CD14-positive monocyte (primary cell): ENCODE measurements around the gene NCBP1. TPM values are rescaled to one million over a fixed set of nuclear protein-coding genes. Genes with fewer than 3 reads are reported as not detected.
"Not testable (repeated sequence)": the region's sequence is repeated elsewhere in the genome, so short reads cannot be mapped to it uniquely, and the experiment has no call there.

Source experiments
- DNase-seq, 3 donors: peaks; one replicate each; pipeline ENCODE4 v3.0.0-alpha.2; 2011 to 2022
- H2AFZ ChIP-seq: 2 replicates; pipeline ENCODE4 v1.6.0; 2012; ENCODE audit warnings: mild to moderate bottlenecking, low read depth, low read length, inconsistent platforms; ENCODE audit not compliant: insufficient read depth, poor library complexity, severe bottlenecking
- H3K27ac ChIP-seq, 2 donors: 1 replicate in 1 of 2; 2 replicates in 1 of 2; pipeline ENCODE4 v1.5.1; 2012 to 2013; ENCODE audit warnings: low read length in 2 of 2, control low read depth in 1 of 2, inconsistent platforms in 1 of 2, low read depth in 1 of 2, mild to moderate bottlenecking in 1 of 2
- H3K27me3 ChIP-seq, 2 donors: one replicate each; pipeline versions ENCODE4 v1.6.0 to v1.6.1; 2011 to 2013; ENCODE audit warnings: low read length in 2 of 2; ENCODE audit not compliant: control insufficient read depth in 2 of 2, insufficient read depth in 2 of 2
- H3K36me3 ChIP-seq, 2 donors: replicated peaks in 1 of 2; 1 replicate in 1 of 2; 2 replicates in 1 of 2; pipeline versions ENCODE4 v1.5.1 to v1.6.1; 2012 to 2013; ENCODE audit warnings: low read length in 2 of 2, control low read depth in 1 of 2, inconsistent platforms in 1 of 2, mild to moderate bottlenecking in 1 of 2; ENCODE audit not compliant: insufficient read depth in 2 of 2, control insufficient read depth in 1 of 2
- H3K4me1 ChIP-seq, 2 donors: 1 replicate in 1 of 2; 2 replicates in 1 of 2; pipeline versions ENCODE4 v1.5.1 to v1.6.1; 2012 to 2013; ENCODE audit warnings: low read length in 2 of 2, control low read depth in 1 of 2, inconsistent platforms in 1 of 2, mild to moderate bottlenecking in 1 of 2, moderate library complexity in 1 of 2; ENCODE audit not compliant: insufficient read depth in 2 of 2, control insufficient read depth in 1 of 2
- H3K4me2 ChIP-seq: replicated peaks from 2 replicates; pipeline ENCODE3; 2012; ENCODE audit warnings: low read length, moderate library complexity, mild to moderate bottlenecking; ENCODE audit not compliant: poor library complexity, severe bottlenecking; ENCODE audit errors: extremely low read depth
- H3K4me3 ChIP-seq, 3 experiments: fragments of 200-600 bp in 1 of 3; sonication (generic) in 1 of 3; replicated peaks in 1 of 3; 1 replicate in 2 of 3; 2 replicates in 1 of 3; pipeline ENCODE4 v1.5.1; 2011 to 2013; ENCODE audit warnings: low read length in 3 of 3, mild to moderate bottlenecking in 3 of 3, control low read depth in 2 of 3, low read depth in 2 of 3, inconsistent platforms in 1 of 3, moderate library complexity in 1 of 3
- H3K79me2 ChIP-seq: 2 replicates; pipeline ENCODE4 v1.6.0; 2012; ENCODE audit warnings: mild to moderate bottlenecking, control low read depth, inconsistent platforms, low read length, moderate library complexity; ENCODE audit not compliant: insufficient read depth
- H3K9ac ChIP-seq: 2 replicates; pipeline ENCODE4 v1.6.0; 2017; ENCODE audit warnings: low read length, mild to moderate bottlenecking; ENCODE audit not compliant: insufficient read depth, poor library complexity, severe bottlenecking
- H3K9me3 ChIP-seq, 2 donors: replicated peaks in 1 of 2; 1 replicate in 1 of 2; 2 replicates in 1 of 2; pipeline versions ENCODE4 v1.5.1 to v1.6.1; 2012 to 2013; ENCODE audit warnings: low read length in 2 of 2, control low read depth in 1 of 2; ENCODE audit not compliant: control insufficient read depth in 1 of 2, insufficient read depth in 1 of 2
- H4K20me1 ChIP-seq: 2 replicates; pipeline ENCODE4 v1.6.0; 2012; ENCODE audit warnings: mild to moderate bottlenecking, low read length, control low read depth, moderate library complexity; ENCODE audit not compliant: insufficient read depth
- H3K27ac Mint-ChIP-seq, 7 donors: one replicate each; pipeline ENCODE4 v1.8.0; 2020; ENCODE audit warnings: mild to moderate bottlenecking in 7 of 7, mixed read lengths in 7 of 7, moderate library complexity in 6 of 7, inconsistent platforms in 2 of 7
- H3K27me3 Mint-ChIP-seq, 3 donors: one replicate each; pipeline ENCODE4 v1.8.0; 2021 to 2022; ENCODE audit warnings: low read depth in 3 of 3, mild to moderate bottlenecking in 3 of 3, mixed read lengths in 3 of 3, moderate library complexity in 3 of 3, inconsistent platforms in 1 of 3
- H3K36me3 Mint-ChIP-seq, 2 donors: one replicate each; pipeline ENCODE4 v1.8.0; 2020; ENCODE audit warnings: mixed read lengths in 2 of 2, inconsistent platforms in 1 of 2, mild to moderate bottlenecking in 1 of 2
- H3K4me1 Mint-ChIP-seq: one replicate; pipeline ENCODE4 v1.8.0; 2020; ENCODE audit warnings: mild to moderate bottlenecking, mixed read lengths
- H3K4me3 Mint-ChIP-seq, 2 donors: one replicate each; pipeline ENCODE4 v1.8.0; 2020; ENCODE audit warnings: mild to moderate bottlenecking in 2 of 2, mixed read lengths in 2 of 2, moderate library complexity in 1 of 2
- H3K9me3 Mint-ChIP-seq, 7 donors: one replicate each; pipeline ENCODE4 v1.8.0; 2020 to 2022; ENCODE audit warnings: mixed read lengths in 7 of 7, mild to moderate bottlenecking in 6 of 7, moderate library complexity in 6 of 7, inconsistent platforms in 2 of 7
- WGBS: methylation state at CpG from one replicate; pipeline ENCODE4 v1.1.5; 2013; ENCODE audit warnings: missing lambda C conversion rate; ENCODE audit not compliant: insufficient coverage; 5-methylcytosine and 5-hydroxymethylcytosine counted together
- intact Hi-C, 2 donors: fragments of 100-400 bp; cut with micrococcal nuclease; formaldehyde crosslinking; loops; one replicate each; pipeline versions ENCODE4 v1.15.0 to v1.15.1; 2023
- polyA plus RNA-seq, 3 donors: library from polyadenylated mRNA; depleted of rRNA in 1 of 3; unstranded in 2 of 3; stranded (reverse) in 1 of 3; fragments of 300-500 nt in 2 of 3; fragments of >200 nt in 1 of 3; fragmentation: Illumina TruSeq in 2 of 3; gene quantifications; 1 replicate in 2 of 3; 2 replicates in 1 of 3; pipeline ENCODE4 v1.2.3, GENCODE V29; 2012 to 2021
- TF ChIP-seq, protein P1 (sequence below): fragments of 200-600 bp; IDR thresholded peaks from one replicate; pipeline ENCODE4 v1.8.0; 2022; ENCODE audit warnings: antibody characterized with exemption, mild to moderate bottlenecking

NCBP1 gene
- polyA plus RNA-seq, 3 donors = 8.9 to 15.8 (median 11.1) TPM

- TF ChIP-seq, protein P1, sequence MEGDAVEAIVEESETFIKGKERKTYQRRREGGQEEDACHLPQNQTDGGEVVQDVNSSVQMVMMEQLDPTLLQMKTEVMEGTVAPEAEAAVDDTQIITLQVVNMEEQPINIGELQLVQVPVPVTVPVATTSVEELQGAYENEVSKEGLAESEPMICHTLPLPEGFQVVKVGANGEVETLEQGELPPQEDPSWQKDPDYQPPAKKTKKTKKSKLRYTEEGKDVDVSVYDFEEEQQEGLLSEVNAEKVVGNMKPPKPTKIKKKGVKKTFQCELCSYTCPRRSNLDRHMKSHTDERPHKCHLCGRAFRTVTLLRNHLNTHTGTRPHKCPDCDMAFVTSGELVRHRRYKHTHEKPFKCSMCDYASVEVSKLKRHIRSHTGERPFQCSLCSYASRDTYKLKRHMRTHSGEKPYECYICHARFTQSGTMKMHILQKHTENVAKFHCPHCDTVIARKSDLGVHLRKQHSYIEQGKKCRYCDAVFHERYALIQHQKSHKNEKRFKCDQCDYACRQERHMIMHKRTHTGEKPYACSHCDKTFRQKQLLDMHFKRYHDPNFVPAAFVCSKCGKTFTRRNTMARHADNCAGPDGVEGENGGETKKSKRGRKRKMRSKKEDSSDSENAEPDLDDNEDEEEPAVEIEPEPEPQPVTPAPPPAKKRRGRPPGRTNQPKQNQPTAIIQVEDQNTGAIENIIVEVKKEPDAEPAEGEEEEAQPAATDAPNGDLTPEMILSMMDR = no peak
- no peak overlapping the region for H3K4me2 ChIP-seq
- Mint-ChIP-seq H3K36me3 (peaks cover 42 to 46% of the 10 kb centered on the region in 2 donors), H3K27ac (peak overlapping the region in 2 of 7 donors; percentile 49 to 61), H3K4me1 (peaks cover 3% of the 10 kb centered on the region), H3K4me3 (no peak overlapping the region), H3K9me3 (peaks cover 0 to 5% (median 2%) of the 10 kb centered on the region in 7 donors), H3K27me3 (no peaks in the 10 kb centered on the region)
- H3K79me2 ChIP-seq = no peaks in the 10 kb centered on the region
- intact Hi-C loops = loop anchor here (5.0 to 10.0 kb wide), 4 partner anchors 151 to 763 kb away; partner anchors contain the start of gene ZNF782 (in 1 of the 2)
- DNase-seq = no peak
- H3K9ac ChIP-seq = no peak overlapping the region
- H4K20me1 ChIP-seq = no peaks in the 10 kb centered on the region
- 100% methylated on average over 1 of the region's 1 CpG for WGBS
- H3K27ac ChIP-seq = no peak overlapping the region
- no peak overlapping the region for H3K4me3 ChIP-seq
- H3K36me3 ChIP-seq = peaks cover 13 to 60% of the 10 kb centered on the region in 2 donors
- no peaks in the 10 kb centered on the region for H3K27me3 ChIP-seq
- H3K9me3 ChIP-seq = no peaks in the 10 kb centered on the region
- no peak overlapping the region for H2AFZ ChIP-seq
- H3K4me1 ChIP-seq = no peaks in the 10 kb centered on the region
Observed at GRCh38 chr9:97617939-97618416, 15.6 kb upstream of the NCBP1 start.

GRCh38 chr9:97620063-97620462, 13.6 kb upstream of the NCBP1 start:
- H3K9me3 ChIP-seq, H3K27me3 Mint-ChIP-seq, DNase-seq, H3K4me1 ChIP-seq, H3K4me3 Mint-ChIP-seq, intact Hi-C loops, H3K79me2 ChIP-seq, H4K20me1 ChIP-seq, H3K4me1 Mint-ChIP-seq, H3K9ac ChIP-seq, H2AFZ ChIP-seq, H3K9me3 Mint-ChIP-seq, H3K4me3 ChIP-seq, H3K27ac ChIP-seq, H3K4me2 ChIP-seq, H3K27me3 ChIP-seq: not testable (repeated sequence)
- H3K36me3 ChIP-seq = peaks cover 17 to 66% of the 10 kb centered on the region in 2 donors
- peaks cover 59 to 60% of the 10 kb centered on the region in 2 donors for H3K36me3 Mint-ChIP-seq
- H3K27ac Mint-ChIP-seq = peak overlapping the region in 1 of 7 donors; percentile 30
- WGBS = 100% methylated on average over 1 of the region's 2 CpGs

GRCh38 chr9:97622483-97622882, 11.1 kb upstream of the NCBP1 start:
- H4K20me1 ChIP-seq, DNase-seq, H3K27me3 ChIP-seq, H3K4me3 Mint-ChIP-seq, H3K9me3 ChIP-seq, H3K4me1 ChIP-seq, H3K27me3 Mint-ChIP-seq, H2AFZ ChIP-seq, H3K4me2 ChIP-seq, H3K4me3 ChIP-seq, H3K9me3 Mint-ChIP-seq, H3K27ac ChIP-seq, H3K79me2 ChIP-seq, intact Hi-C loops, H3K4me1 Mint-ChIP-seq, H3K9ac ChIP-seq: not testable (repeated sequence)
- Mint-ChIP-seq H3K36me3 (peaks cover 51 to 55% of the 10 kb centered on the region in 2 donors), H3K27ac (peak overlapping the region in 1 of 7 donors; percentile 37)
- peaks cover 20 to 69% of the 10 kb centered on the region in 2 donors for H3K36me3 ChIP-seq
- 100% methylated on average over 5 of the region's 5 CpGs for WGBS
